ENCODE results near the gene RGS14.

RGS14 gene

GRCh38 chr5:177421062-177421798 is 63.5 kb downstream of the RGS14 start:
- TF ChIP-seq CTCF (IDR thresholded peaks at IDR 0.05) (no peak), ZFX (IDR thresholded peaks at IDR 0.05; ENCODE audit: borderline replicate concordance) (no peak)
- no peak overlapping the region for H3K27ac ChIP-seq
